ENCODE results near the gene PLIN5.
A peak's percentile ranks its signal among the peaks of the same experiment; 100 is the strongest.

DNA sequence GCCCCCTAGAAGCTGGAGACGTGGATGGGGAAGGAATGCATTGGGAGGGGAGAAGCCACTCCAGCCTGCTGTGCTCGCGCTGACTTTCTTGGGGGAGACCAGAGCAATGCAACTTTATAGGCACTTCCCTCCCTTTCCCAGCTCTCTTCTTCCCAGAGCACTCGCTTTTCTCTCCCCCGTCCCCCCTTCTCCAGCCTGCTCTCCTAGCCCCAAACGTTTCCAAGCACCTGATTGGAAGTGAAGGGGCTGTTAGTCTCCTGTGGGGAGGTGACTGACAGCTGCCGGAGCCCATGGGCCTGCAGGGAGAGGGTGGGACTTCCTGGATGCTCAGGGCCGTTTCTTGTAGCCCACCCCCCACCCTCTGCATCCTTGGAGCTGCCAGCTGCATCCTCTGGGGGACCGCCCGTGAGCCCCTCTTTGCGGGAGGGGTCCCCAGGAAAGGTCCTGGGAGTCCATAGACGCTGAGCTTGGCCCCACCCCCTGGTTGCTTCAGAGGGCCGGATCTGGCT is 60.5 kb downstream of the PLIN5 start:
- TF ChIP-seq, protein P1, sequence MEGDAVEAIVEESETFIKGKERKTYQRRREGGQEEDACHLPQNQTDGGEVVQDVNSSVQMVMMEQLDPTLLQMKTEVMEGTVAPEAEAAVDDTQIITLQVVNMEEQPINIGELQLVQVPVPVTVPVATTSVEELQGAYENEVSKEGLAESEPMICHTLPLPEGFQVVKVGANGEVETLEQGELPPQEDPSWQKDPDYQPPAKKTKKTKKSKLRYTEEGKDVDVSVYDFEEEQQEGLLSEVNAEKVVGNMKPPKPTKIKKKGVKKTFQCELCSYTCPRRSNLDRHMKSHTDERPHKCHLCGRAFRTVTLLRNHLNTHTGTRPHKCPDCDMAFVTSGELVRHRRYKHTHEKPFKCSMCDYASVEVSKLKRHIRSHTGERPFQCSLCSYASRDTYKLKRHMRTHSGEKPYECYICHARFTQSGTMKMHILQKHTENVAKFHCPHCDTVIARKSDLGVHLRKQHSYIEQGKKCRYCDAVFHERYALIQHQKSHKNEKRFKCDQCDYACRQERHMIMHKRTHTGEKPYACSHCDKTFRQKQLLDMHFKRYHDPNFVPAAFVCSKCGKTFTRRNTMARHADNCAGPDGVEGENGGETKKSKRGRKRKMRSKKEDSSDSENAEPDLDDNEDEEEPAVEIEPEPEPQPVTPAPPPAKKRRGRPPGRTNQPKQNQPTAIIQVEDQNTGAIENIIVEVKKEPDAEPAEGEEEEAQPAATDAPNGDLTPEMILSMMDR (IDR thresholded peaks at IDR 0.05; ENCODE audit: poor library complexity, severe bottlenecking), result peak; percentile 27
- TF ChIP-seq TAF1 (IDR thresholded peaks at IDR 0.05; ENCODE audit: low read depth), result no peak
- peak; percentile 42 for TF ChIP-seq SMC3 (conservative IDR thresholded peaks at IDR 0.05; ENCODE audit: poor library complexity)
- no peak for TF ChIP-seq RAD21 (conservative IDR thresholded peaks at IDR 0.05)
- peak; percentile 28 for TF ChIP-seq POLR2AphosphoS5 (IDR thresholded peaks at IDR 0.05)
- TF ChIP-seq, protein P2, sequence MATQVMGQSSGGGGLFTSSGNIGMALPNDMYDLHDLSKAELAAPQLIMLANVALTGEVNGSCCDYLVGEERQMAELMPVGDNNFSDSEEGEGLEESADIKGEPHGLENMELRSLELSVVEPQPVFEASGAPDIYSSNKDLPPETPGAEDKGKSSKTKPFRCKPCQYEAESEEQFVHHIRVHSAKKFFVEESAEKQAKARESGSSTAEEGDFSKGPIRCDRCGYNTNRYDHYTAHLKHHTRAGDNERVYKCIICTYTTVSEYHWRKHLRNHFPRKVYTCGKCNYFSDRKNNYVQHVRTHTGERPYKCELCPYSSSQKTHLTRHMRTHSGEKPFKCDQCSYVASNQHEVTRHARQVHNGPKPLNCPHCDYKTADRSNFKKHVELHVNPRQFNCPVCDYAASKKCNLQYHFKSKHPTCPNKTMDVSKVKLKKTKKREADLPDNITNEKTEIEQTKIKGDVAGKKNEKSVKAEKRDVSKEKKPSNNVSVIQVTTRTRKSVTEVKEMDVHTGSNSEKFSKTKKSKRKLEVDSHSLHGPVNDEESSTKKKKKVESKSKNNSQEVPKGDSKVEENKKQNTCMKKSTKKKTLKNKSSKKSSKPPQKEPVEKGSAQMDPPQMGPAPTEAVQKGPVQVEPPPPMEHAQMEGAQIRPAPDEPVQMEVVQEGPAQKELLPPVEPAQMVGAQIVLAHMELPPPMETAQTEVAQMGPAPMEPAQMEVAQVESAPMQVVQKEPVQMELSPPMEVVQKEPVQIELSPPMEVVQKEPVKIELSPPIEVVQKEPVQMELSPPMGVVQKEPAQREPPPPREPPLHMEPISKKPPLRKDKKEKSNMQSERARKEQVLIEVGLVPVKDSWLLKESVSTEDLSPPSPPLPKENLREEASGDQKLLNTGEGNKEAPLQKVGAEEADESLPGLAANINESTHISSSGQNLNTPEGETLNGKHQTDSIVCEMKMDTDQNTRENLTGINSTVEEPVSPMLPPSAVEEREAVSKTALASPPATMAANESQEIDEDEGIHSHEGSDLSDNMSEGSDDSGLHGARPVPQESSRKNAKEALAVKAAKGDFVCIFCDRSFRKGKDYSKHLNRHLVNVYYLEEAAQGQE (IDR thresholded peaks at IDR 0.05; ENCODE audit: borderline replicate concordance), result no peak
- no peak for TF ChIP-seq EP300 (conservative IDR thresholded peaks at IDR 0.05; ENCODE audit: poor library complexity, severe bottlenecking)

All from neural cell (in vitro differentiated cells).